ENCODE results near the gene CEP41. TPM values are rescaled to one million over a fixed set of nuclear protein-coding genes. Genes with fewer than 3 reads are reported as not detected.

The CEP41 gene
- polyA plus RNA-seq, 3 donors: 2.9 to 8.5 (median 7.2) TPM

DNA sequence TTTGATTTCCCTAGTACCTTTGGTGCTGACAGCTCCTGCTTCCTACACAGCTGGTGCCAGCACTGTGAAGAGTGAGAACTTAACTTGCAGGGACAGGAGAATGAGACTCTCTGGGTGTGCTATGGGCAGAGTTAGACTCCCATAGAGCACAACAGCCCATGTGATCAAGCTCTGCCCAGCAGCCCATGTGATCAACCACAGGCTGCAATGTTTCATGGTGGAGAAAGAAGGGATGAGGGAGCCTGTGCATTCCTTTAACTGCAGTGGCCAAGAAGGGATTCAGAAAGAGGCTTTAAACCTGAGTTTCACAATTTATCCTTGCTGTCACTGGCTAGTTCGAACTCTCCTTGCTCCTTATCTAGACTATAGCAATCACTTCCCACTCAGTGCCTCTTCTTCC is 41.1 kb upstream of the CEP41 start:
- Histone ChIP-seq H4K20me1 (ENCODE audit: insufficient read depth, low read length) (no peaks in the 10 kb centered on the region), H3K79me2 (ENCODE audit: insufficient read depth, low read length) (no peaks in the 10 kb centered on the region), H3K36me3 (replicated peaks in 1 of 2; ENCODE audit: control insufficient read depth in 1 of 2, insufficient read depth in 2 of 2, low read length in 2 of 2) (no peaks in the 10 kb centered on the region), H3K27ac (ENCODE audit: low read depth in 1 of 2, low read length in 2 of 2) (no peak overlapping the region), H3K27me3 (ENCODE audit: control insufficient read depth in 2 of 2, insufficient read depth in 2 of 2, low read length in 2 of 2) (peaks cover 0 to 1% of the 10 kb centered on the region in 2 donors), H3K9me3 (replicated peaks in 1 of 2; ENCODE audit: control insufficient read depth in 1 of 2, insufficient read depth in 1 of 2, low read length in 2 of 2) (no peaks in the 10 kb centered on the region), H2AFZ (ENCODE audit: insufficient read depth, low read depth, low read length, poor library complexity, severe bottlenecking) (peak overlapping the region; percentile 1), H3K9ac (ENCODE audit: insufficient read depth, low read length, poor library complexity, severe bottlenecking) (no peak overlapping the region), H3K4me3 (replicated peaks in 1 of 3; ENCODE audit: low read depth in 2 of 3, low read length in 3 of 3) (no peak overlapping the region), H3K4me1 (ENCODE audit: control insufficient read depth in 1 of 2, insufficient read depth in 2 of 2, low read length in 2 of 2) (peaks cover 29 to 31% of the 10 kb centered on the region in 2 donors), H3K4me2 (replicated peaks; ENCODE audit: extremely low read depth, low read length, poor library complexity, severe bottlenecking) (no peak overlapping the region)
- no CpG with 5 or more reads among the region's 1 CpG for WGBS (ENCODE audit: insufficient coverage)
- DNase-seq: no peak
- H3K9me3 Mint-ChIP-seq: peaks cover 0 to 15% (median 2%) of the 10 kb centered on the region in 7 donors
- TF ChIP-seq, protein P1, sequence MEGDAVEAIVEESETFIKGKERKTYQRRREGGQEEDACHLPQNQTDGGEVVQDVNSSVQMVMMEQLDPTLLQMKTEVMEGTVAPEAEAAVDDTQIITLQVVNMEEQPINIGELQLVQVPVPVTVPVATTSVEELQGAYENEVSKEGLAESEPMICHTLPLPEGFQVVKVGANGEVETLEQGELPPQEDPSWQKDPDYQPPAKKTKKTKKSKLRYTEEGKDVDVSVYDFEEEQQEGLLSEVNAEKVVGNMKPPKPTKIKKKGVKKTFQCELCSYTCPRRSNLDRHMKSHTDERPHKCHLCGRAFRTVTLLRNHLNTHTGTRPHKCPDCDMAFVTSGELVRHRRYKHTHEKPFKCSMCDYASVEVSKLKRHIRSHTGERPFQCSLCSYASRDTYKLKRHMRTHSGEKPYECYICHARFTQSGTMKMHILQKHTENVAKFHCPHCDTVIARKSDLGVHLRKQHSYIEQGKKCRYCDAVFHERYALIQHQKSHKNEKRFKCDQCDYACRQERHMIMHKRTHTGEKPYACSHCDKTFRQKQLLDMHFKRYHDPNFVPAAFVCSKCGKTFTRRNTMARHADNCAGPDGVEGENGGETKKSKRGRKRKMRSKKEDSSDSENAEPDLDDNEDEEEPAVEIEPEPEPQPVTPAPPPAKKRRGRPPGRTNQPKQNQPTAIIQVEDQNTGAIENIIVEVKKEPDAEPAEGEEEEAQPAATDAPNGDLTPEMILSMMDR (IDR thresholded peaks at IDR 0.05): no peak
- H3K4me1 Mint-ChIP-seq: peaks cover 35% of the 10 kb centered on the region
- H3K27me3 Mint-ChIP-seq (ENCODE audit: low read depth in 3 of 3): peaks cover 4 to 11% (median 7%) of the 10 kb centered on the region in 3 donors
- no peak overlapping the region for H3K27ac Mint-ChIP-seq
- no peaks in the 10 kb centered on the region for H3K36me3 Mint-ChIP-seq
- intact Hi-C loops (cut with micrococcal nuclease): no loop called here
- no peak overlapping the region for H3K4me3 Mint-ChIP-seq

DNA sequence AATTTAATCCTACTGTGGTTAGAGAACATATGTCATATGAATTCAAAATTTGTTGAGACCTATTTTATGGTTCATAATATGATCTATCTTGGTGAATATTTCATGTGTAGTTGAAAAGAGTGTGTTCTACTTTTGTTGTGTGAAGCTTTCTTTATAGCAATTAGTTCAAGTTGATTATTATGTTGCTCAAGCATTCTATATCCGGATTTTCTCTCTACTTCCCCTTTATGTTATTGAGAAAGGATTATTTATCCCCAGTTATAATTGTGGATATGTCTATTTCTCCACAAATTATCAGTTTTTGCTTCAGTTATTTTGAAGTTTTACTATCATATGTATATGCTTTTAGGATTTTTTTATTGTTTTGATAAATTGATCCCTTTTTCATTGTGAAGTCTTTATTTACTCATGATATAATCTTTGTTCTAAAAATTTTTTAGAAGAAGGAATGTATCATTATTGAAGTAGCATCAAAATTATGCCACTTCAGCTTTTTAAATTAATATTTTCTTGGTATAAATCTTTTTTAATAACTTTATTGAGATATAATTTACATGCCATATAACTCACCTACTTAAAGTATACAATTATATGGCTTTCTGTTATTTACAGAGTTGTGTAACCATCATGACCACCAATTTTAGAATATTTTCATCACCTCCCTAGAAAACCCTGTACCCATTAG is 39.0 kb upstream of the CEP41 start:
- no peak overlapping the region for H3K4me3 ChIP-seq (replicated peaks in 1 of 3; ENCODE audit: low read depth in 2 of 3, low read length in 3 of 3)
- Mint-ChIP-seq H3K9me3 (peaks cover 0 to 8% (median 0%) of the 10 kb centered on the region in 7 donors), H3K4me3 (peak overlapping the region in 1 of 2 donors; percentile 31), H3K27ac (peak overlapping the region in 3 of 7 donors; percentile 28 to 66 (median 53)), H3K27me3 (ENCODE audit: low read depth in 3 of 3) (peaks cover 0 to 4% (median 0%) of the 10 kb centered on the region in 3 donors), H3K4me1 (peaks cover 20% of the 10 kb centered on the region), H3K36me3 (no peaks in the 10 kb centered on the region)
- H3K4me2 ChIP-seq (replicated peaks; ENCODE audit: extremely low read depth, low read length, poor library complexity, severe bottlenecking): peak overlapping the region; percentile 5
- H4K20me1 ChIP-seq (ENCODE audit: insufficient read depth, low read length): no peaks in the 10 kb centered on the region
- TF ChIP-seq, protein P1 (IDR thresholded peaks at IDR 0.05): no peak
- peak overlapping the region in 1 of 2 donors; percentile 15 for H3K27ac ChIP-seq (ENCODE audit: low read depth in 1 of 2, low read length in 2 of 2)
- peak in 2 of 3 donors; percentile 16 to 50 for DNase-seq
- no peaks in the 10 kb centered on the region for H3K79me2 ChIP-seq (ENCODE audit: insufficient read depth, low read length)
- H3K9me3 ChIP-seq (replicated peaks in 1 of 2; ENCODE audit: control insufficient read depth in 1 of 2, insufficient read depth in 1 of 2, low read length in 2 of 2): no peaks in the 10 kb centered on the region
- H3K9ac ChIP-seq (ENCODE audit: insufficient read depth, low read length, poor library complexity, severe bottlenecking): no peak overlapping the region
- H3K27me3 ChIP-seq (ENCODE audit: control insufficient read depth in 2 of 2, insufficient read depth in 2 of 2, low read length in 2 of 2): no peaks in the 10 kb centered on the region
- no CpG with 5 or more reads among the region's 1 CpG for WGBS (ENCODE audit: insufficient coverage)
- intact Hi-C loops (cut with micrococcal nuclease): no loop called here
- peaks cover 12 to 14% of the 10 kb centered on the region in 2 donors for H3K4me1 ChIP-seq (ENCODE audit: control insufficient read depth in 1 of 2, insufficient read depth in 2 of 2, low read length in 2 of 2)
- H3K36me3 ChIP-seq (replicated peaks in 1 of 2; ENCODE audit: control insufficient read depth in 1 of 2, insufficient read depth in 2 of 2, low read length in 2 of 2): no peaks in the 10 kb centered on the region
- H2AFZ ChIP-seq (ENCODE audit: insufficient read depth, low read depth, low read length, poor library complexity, severe bottlenecking): no peak overlapping the region

Data from CD14-positive monocyte (primary cell).